Activated effector memory CD4-positive, alpha-beta T cell treated with Interleukin-2 at 50 U/mL for 16 hours (primary cell): ENCODE measurements around the gene POLE4.

ENCODE experiments used
- DNase-seq: peaks from one replicate; pipeline ENCODE4 v3.0.0-alpha.2; 2020

POLE4 gene

GRCh38 chr2:74941284-74941683 is 17.2 kb upstream of the POLE4 start:
- DNase-seq, result no peak

DNA sequence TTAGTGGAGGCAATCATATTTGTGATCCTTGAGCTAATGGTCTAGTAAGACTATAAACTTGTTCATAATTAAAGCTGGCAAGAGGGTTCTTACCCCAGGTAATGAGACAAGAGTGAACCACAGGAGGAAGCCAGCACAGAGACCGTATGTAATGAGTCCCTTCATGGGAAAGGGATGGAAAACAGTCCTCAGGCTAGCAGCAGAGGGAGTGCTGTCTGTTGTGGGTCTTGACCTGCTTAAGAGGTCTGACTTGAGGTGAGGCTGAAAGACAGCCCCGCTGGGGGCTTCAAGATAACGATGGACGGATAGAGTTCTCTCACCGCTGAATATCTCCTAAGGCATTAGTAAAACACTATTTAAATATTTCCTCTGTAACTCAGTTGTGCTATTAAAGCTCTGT is 16.2 kb upstream of the POLE4 start:
- DNase-seq, result no peak

DNA sequence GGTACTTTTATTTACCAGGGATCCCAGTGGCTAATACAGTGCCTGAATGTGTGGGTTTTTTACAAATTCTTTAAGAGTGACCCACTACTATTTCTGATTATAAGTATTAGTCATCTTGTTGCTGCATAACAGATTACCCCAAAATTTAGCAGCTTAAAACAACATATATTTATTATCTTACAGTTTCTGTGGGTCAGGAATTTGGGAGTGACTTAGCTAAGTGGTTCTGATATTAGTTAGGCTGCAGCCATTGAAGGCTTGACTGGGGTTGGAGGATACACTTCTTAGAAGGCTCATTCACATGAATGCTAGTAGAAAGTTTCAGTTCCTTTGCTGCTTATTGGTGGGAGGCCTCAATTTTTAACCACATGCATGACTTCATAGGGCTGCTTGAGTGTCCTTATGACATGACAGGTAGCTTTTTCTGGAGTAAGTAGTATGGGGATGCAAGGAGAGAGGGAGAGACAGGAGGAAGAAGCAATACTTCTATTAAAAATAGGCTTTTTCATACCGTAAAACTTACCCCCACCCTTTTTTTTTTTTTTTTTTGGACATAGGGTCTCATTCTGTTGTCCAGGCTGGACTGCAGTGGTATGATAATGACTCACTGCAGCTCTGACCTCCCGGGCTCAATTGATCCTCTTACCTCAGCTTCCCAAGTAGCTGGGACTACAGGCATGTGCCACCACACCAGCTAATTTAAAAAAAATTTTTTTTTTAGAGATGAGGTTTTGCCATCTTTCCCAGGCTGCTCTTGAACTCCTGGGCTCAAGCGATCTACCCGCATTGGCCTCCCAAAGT is 13.3 kb upstream of the POLE4 start:
- no peak for DNase-seq

GRCh38 chr2:74945788-74946331 is 12.6 kb upstream of the POLE4 start:
- DNase-seq, result no peak

DNA sequence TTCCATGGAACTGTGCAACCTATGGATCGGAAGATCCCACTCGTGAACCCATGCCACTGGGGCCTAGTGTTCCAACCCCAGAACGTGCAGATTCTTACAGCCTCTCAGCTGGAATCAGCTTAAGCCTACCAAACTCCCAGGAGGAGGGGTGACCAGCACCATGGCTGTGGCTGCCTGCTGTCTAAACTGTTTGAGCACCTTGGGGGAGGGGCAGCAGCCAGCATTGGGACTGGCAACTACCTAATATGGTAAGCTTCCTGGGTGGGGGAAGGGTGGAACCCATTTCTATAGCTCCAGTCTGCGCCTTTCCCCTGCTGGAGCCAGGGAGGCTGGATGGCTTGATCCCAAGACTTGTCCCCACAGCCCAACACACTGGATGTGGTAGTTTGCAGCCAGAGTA is 10.7 kb upstream of the POLE4 start:
- DNase-seq, result no peak

DNA sequence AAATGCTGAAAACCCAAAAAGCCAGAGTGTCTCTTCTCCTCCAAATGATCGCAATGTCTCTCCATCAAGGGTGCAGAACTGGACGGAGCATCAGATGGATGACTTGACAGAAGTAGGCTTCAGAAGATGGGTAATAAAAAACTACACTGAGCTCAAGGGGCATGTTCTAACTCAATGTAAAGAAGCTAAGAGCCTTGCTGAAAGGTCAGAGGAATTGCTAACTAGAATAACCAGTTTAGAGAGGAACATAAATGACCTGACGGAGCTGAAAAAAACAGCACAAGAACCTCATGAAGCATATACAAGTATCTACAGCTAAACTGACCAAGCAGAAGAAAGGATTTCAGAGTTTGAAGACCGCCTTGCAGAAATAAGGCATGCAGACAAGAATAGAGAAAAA is 9.7 kb upstream of the POLE4 start:
- DNase-seq, result no peak

DNA sequence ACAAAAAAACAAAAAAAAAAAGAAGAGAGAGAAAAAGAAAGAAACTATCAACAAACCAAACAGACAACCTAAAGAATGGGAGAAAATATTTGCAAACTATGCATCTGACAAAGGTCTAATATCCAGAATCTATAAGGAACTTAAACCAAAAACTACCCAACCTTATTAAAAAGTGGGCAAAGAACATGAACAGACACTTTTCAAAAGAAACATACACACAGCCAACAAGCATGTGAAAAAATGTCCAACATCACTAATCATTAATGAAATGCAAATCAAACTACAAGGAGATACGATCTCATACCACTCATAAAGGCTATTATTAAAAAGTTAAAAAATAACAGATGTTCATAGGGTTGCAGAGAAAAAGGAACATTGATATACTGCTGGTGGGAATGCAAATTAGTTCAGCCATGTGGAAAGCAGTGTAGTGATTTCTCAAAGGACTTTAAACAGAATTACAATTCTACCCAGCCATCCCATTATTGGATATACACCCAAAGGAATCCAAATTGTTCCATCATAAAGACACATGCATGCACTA is 7.2 kb upstream of the POLE4 start:
- no peak for DNase-seq

DNA sequence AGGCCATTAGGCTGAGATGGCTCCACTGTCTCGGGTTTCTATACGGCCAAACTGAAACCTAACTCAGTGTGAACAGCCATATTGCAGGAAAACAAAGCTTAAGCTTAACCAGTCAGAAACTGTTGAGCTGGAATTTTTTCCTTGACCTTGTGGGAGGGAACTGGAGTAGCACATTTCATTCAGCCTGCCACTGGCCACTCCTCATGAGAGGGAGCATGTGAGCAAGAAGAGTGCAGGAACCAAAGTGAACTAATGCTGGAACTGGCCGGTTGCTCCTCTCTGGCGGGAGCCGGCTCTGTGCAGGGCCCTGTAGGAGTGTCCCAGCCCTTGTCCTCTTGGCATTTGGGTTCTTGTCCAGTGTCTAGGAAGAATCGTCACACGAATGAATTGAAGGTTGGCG is 5.9 kb upstream of the POLE4 start:
- DNase-seq, result no peak

DNA sequence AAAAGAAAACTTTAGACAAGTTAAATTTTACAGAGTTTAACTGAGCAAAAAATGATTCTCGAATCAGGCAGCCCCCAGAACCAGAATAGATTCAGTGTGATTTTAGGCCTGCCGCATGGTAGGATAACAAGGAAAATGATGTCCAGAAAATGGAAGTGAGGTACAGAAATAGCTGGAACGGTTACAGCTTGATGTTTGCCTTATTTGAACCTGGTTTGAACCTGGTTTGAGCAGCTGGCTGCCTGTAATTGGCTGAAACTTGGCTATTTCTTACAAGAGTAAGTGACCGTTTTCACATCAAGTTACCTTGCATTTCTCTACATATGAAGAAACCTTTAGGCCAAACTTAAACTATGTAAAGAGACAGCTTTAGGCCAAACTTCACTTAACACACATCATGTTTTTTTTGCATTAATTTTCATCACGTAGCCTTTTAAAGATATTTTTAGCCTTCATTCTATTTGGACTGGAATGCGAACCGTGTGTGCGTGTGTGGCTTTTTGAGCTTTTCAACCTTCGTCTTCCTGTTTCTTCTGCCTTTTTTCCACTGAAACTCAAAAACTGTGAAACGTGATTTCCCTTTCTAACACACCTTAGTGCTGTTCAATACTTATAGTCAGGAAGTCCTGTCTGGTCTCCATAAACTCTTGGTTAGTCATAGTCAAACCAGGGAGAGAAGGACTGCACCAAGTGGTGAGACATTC is 4.5 kb upstream of the POLE4 start:
- DNase-seq, result no peak

- no peak for DNase-seq
Measured at GRCh38 chr2:74954500-74954874, 4.0 kb upstream of the POLE4 start.

DNA sequence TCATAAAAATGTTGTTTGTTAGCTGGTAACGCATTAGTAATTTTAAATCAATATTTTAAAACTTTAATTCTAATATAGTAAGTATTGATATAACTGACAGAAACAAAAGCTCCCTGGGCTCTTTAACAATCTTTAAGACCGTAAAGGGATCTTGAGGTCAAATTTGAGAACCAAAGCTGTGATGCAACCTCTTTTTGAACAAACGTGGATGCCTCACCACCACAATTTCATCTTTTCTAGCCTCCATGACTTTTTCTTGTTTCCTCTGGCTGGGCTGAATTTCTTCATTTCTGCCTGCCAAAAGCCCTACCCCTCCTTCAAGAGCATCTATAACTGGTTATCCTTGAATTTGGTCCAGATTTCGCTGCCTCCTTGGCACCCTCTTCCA is 563 bp upstream of the POLE4 start:
- no peak for DNase-seq

- DNase-seq, result no peak
Measured at GRCh38 chr2:74959106-74959751, 786 bp downstream of the POLE4 start.

- no peak for DNase-seq
Measured at GRCh38 chr2:74966887-74967286, 8.4 kb downstream of the POLE4 start.

- no peak for DNase-seq
Measured at GRCh38 chr2:74975016-74975415, 16.6 kb downstream of the POLE4 start.

GRCh38 chr2:74979844-74980243 is 21.4 kb downstream of the POLE4 start:
- DNase-seq, result no peak

GRCh38 chr2:74982577-74982976 is 24.1 kb downstream of the POLE4 start:
- DNase-seq, result no peak

DNA sequence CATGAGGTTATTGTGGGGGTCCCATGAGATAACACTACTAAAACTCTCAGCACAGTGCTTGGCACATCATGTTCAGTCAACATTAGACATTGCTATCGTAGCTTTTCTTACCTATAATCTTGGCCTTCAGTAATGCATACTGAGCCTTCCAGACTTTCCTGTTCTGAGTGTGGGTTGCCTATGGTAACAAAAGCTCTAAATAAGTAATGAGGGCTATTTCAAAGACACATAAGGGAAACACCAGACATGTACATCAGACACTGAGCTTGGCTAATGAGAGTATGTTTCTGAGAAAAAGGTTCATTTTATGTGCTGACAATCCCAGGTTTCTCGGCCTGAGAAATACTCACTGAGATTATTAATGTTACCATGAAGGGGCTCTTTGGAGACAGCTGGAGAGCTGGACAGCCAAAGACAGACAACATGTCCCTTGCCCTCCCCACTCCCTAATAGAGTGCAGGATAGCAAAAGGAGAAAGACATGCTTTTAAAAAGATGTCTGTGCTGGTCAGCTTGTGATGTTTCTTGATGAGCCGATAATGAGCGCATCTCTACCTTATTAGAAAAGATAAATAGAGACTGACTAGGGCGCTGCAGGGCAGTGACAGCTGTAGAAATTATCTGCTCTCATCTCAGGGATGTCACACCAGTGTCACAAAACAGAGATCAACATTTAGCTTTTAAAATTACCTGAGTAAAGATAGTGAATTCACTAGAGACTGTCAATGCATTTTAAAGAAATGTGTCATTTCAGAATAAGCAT is 25.4 kb downstream of the POLE4 start:
- DNase-seq, result no peak

DNA sequence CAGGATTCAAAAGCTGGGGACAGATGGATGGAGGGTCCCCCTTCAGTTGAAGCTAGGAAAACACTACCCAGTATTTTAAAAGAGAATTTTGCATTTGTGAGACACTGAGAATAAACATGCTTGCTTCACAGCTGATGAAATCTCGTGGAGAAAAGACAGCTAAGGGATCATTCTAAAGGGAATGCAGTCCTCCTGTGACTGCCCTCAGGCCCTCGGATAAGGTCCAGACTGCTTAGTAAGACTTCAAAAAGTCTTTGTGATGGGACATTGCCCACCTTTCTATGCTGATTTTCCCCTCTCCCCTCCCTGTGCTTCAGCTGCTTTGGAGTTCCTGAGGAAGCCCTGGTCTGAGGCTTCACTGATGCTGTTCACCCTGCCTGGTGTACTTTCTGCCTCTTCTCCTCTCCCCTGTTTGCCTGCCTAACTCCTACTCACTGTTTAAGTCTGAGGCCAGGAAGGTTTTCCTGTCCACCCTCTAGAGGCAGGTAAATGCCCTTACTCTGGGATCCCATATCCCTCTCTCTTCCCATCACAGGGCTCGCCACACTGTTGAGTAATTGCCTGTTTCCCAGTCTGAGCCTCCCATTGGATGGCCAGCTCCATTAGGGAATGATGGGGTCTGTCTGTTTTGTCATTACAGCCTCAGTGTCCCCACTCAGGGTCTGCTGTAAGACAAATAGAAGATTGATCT is 26.6 kb downstream of the POLE4 start:
- DNase-seq, result no peak

DNA sequence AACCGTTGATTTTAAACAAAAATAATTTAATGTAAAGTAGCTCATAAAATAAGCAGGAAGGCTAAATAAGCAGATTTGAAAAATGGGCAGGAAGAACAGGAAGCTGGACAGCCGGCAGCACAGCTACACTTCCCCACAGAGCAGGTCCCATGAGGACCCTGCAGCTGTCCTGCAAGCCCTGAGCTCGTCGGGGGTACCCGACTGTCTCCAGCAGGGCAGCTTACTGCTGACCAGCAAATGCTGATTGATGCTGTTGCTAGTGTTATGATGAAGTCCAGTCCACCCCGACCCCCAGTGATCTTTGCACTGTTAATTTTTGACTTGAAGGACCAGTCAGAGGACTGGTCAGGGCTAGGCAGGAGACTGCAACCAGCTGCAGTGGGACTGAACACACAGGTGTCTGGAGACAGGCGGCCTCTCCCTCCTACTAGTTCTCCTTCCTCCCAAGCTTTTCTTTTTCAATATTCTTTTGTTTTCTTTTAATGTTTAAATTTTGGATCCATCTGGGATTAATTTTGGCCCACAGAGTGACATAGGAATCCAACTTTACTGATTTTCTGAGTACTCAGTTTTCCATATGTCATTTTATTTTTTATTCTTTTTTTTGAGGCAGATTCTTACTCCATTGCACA is 27.7 kb downstream of the POLE4 start:
- DNase-seq, result no peak

DNA sequence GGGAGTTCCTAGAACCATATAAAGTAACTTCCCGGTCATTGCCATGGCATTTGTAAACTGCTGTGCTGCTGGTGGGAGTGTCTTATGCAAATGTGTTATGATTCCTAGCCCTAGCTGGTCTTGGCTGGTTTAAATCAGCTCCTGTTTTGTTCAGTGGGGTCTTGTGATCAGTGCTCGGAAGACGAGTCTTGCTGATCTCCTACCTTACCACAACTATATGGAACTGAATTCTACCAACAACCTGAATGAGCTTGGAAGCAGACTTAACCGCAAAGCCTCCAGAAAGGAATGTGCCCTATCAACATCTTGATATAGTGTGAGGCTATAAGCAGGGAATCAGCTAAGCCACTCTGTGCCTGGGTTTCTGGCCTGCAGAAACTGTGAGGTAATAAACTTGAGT is 33.5 kb downstream of the POLE4 start:
- no peak for DNase-seq

DNA sequence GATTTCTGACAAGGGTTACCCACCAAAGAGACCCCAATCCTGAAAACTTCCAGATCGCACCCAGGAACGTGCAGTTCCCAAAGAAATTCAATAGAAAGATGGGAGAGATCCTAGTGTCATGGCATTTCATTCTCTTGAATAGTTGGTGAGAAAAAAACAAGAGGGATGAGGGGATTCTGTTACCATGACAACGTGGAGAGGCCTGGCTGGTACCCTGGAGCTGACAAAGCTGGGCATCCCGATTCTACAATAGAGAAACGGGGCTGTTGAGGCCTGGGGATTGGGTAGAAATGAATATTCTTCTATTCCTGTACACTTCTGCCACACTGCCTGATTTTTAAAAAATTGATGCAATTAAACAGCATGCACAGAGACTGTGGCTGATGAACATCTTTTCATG is 41.0 kb downstream of the POLE4 start:
- no peak for DNase-seq

- no peak for DNase-seq
Measured at GRCh38 chr2:75002007-75002406, 43.6 kb downstream of the POLE4 start.
